Measurements from ENCODE around the gene IZUMO4.

The IZUMO4 gene

DNA sequence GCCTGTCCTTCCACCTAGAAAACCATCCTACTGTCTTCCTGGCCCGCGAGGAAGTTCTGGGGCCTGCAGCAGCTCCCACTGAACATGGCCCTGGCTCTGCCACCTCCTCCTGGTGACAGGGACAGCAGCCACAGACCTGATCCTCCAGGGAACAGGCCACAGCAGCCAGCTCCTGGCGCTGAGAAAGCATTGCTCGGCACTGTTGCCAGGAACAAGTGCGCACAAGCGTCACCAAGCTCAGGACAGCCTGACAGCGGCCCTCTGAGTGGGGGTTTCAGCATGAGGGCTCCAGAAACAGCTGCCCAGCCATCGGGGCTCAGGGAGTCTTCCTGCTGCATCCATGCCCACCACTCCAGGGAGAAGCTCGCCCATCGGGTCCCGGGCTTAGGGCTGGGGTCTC, 32.8 kb downstream of the IZUMO4 start:
- TF ChIP-seq TAF1 (IDR thresholded peaks at IDR 0.05; ENCODE audit: borderline replicate concordance, insufficient read depth, low read length) (no peak), POLR2AphosphoS5 (IDR thresholded peaks at IDR 0.05; ENCODE audit: low read depth, low read length) (no peak), FOXP2 (optimal IDR thresholded peaks at IDR 0.05; ENCODE audit: borderline replicate concordance, extremely low read depth, extremely low read length, insufficient read depth) (no peak), SIN3A (IDR thresholded peaks at IDR 0.05; ENCODE audit: borderline replicate concordance, insufficient read depth, low read length) (no peak)
- TF ChIP-seq, protein P1, sequence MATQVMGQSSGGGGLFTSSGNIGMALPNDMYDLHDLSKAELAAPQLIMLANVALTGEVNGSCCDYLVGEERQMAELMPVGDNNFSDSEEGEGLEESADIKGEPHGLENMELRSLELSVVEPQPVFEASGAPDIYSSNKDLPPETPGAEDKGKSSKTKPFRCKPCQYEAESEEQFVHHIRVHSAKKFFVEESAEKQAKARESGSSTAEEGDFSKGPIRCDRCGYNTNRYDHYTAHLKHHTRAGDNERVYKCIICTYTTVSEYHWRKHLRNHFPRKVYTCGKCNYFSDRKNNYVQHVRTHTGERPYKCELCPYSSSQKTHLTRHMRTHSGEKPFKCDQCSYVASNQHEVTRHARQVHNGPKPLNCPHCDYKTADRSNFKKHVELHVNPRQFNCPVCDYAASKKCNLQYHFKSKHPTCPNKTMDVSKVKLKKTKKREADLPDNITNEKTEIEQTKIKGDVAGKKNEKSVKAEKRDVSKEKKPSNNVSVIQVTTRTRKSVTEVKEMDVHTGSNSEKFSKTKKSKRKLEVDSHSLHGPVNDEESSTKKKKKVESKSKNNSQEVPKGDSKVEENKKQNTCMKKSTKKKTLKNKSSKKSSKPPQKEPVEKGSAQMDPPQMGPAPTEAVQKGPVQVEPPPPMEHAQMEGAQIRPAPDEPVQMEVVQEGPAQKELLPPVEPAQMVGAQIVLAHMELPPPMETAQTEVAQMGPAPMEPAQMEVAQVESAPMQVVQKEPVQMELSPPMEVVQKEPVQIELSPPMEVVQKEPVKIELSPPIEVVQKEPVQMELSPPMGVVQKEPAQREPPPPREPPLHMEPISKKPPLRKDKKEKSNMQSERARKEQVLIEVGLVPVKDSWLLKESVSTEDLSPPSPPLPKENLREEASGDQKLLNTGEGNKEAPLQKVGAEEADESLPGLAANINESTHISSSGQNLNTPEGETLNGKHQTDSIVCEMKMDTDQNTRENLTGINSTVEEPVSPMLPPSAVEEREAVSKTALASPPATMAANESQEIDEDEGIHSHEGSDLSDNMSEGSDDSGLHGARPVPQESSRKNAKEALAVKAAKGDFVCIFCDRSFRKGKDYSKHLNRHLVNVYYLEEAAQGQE (IDR thresholded peaks at IDR 0.05; ENCODE audit: insufficient read depth in 1 of 2, low read depth in 2 of 2, low read length in 2 of 2): no peak

DNA sequence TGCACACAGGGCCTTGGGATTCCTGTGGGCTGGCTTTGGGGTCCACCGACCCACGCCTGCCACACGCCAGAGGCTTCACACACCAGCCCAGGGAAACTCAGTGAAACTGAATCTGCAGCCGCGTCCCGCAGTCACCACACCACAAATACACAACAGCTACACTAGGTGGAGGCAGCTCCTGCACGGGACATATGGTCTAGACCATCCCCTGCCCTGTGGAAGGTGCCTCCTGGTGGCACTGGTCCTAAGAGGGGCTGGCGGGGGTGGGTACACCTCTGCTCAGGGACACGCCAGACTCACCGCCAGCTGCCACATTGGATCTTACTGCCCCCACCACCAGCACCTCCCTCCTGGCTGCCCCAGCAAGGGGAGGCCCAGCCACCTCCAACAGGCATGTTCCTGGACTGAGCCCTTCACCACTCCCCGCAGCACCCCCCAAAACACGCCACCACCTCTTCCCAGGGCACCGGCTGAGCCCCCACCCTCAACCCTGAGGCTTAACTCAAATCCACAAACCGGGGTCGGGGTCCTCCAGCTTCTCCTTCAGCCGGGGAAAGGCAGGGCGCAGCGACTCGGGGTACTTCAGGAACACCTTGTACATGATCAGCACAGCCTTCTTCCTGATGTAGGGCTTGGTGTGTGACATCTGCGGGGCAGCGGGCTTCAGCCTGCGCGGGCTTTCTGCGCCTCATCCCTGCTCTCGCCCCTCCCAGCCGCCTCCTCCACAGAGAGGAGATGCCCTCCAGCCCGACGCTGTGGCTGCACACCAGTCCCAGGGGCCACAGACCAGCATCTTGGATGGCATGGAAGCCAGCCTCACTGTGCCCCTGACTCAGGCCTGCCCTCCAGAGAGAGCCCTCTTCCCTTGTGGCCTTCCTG, 33.4 kb downstream of the IZUMO4 start:
- TF ChIP-seq FOXP2 (optimal IDR thresholded peaks at IDR 0.05; ENCODE audit: borderline replicate concordance, extremely low read depth, extremely low read length, insufficient read depth) (no peak), SIN3A (IDR thresholded peaks at IDR 0.05; ENCODE audit: borderline replicate concordance, insufficient read depth, low read length) (no peak), POLR2AphosphoS5 (IDR thresholded peaks at IDR 0.05; ENCODE audit: low read depth, low read length) (no peak), TAF1 (IDR thresholded peaks at IDR 0.05; ENCODE audit: borderline replicate concordance, insufficient read depth, low read length) (no peak)
- TF ChIP-seq, protein P1 (IDR thresholded peaks at IDR 0.05; ENCODE audit: insufficient read depth in 1 of 2, low read depth in 2 of 2, low read length in 2 of 2): no peak

DNA sequence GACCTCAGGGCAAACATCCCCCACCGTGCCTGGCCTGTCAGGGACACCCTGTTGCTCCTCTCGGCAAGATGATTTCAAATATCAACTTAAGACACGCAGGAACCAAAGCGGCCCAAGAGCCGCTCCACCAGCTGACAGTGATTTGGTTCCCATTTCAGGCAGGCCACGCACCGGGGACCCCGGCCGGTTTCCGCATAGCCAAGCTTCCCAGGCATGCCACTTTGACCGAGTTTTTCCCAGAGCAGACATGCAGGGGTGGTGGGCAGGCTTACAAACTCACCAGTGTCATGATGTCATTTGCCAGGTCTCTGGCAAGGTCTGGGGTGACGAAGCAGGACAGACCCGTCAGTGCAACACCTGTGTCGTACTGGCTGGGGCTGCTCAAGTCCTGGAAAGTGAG, 35.5 kb downstream of the IZUMO4 start:
- TF ChIP-seq SIN3A (IDR thresholded peaks at IDR 0.05; ENCODE audit: borderline replicate concordance, insufficient read depth, low read length) (no peak), POLR2AphosphoS5 (IDR thresholded peaks at IDR 0.05; ENCODE audit: low read depth, low read length) (no peak), FOXP2 (optimal IDR thresholded peaks at IDR 0.05; ENCODE audit: borderline replicate concordance, extremely low read depth, extremely low read length, insufficient read depth) (no peak), TAF1 (IDR thresholded peaks at IDR 0.05; ENCODE audit: borderline replicate concordance, insufficient read depth, low read length) (no peak)
- TF ChIP-seq, protein P1 (IDR thresholded peaks at IDR 0.05; ENCODE audit: insufficient read depth in 1 of 2, low read depth in 2 of 2, low read length in 2 of 2): no peak

DNA sequence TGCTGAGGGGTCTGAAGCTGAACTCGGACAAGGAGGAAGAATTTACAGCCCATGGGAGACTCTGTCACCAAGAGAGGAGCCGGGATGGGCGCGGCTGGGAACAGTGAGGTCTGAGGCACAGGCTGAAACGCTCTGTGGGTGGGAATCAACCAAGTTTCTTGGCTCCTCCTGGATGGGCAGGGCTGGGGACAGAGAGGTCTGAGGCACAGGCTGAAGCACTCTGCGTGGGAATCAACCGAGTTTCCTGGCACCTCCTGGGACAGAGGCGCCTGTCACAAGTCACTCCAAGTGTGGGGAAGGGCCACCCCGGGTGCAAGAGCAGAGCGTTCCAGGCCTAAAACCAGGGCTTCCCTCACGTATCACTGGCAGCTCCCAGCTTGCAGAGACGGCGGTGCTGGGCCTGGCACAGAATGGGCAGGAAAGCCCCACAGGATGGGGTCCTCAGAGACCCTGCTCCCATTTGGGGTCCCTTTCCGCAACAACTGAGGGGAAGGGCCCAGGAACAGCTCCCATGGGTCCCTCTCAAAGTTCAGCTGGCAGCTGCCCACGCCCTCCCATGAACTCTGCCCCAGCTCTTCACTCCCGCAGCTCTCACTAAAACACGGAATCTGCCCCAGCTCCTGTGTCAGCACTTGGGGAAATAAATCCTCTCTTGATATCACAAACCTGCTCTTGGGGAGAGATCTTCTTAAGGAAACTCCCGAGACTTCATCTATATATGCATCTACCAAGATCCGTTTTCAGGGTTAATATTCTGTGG, 36.2 kb downstream of the IZUMO4 start:
- TF ChIP-seq FOXP2 (optimal IDR thresholded peaks at IDR 0.05; ENCODE audit: borderline replicate concordance, extremely low read depth, extremely low read length, insufficient read depth) (no peak), POLR2AphosphoS5 (IDR thresholded peaks at IDR 0.05; ENCODE audit: low read depth, low read length) (no peak), TAF1 (IDR thresholded peaks at IDR 0.05; ENCODE audit: borderline replicate concordance, insufficient read depth, low read length) (no peak), SIN3A (IDR thresholded peaks at IDR 0.05; ENCODE audit: borderline replicate concordance, insufficient read depth, low read length) (no peak)
- TF ChIP-seq, protein P1 (IDR thresholded peaks at IDR 0.05; ENCODE audit: insufficient read depth in 1 of 2, low read depth in 2 of 2, low read length in 2 of 2): no peak
